T-helper 1 cell treated with Interleukin-12 subunit alpha and Interleukin-12 subunit beta and Interleukin-4 antibody, amounts not matched to agents 30 ng/mL and 1 ng/mL, for 36 hours (primary cell): Measurements from ENCODE around the gene APOA1. TPM values are rescaled to one million over a fixed set of nuclear protein-coding genes. Genes with fewer than 3 reads are reported as not detected.
"Not testable (repeated sequence)": the region's sequence is repeated elsewhere in the genome, so short reads cannot be mapped to it uniquely, and the experiment has no call there.

Source experiments
- intact Hi-C: fragments of 100-400 bp; cut with micrococcal nuclease; formaldehyde crosslinking; loops from one replicate; pipeline ENCODE4 v1.15.1; 2024
- total RNA-seq: library from RNA; stranded (reverse); gene quantifications from 2 replicates; pipeline ENCODE4 v1.2.3, GENCODE V29; 2022

The APOA1 gene
- total RNA-seq, 1 donor from 2014 or later = 0.32 TPM

DNA sequence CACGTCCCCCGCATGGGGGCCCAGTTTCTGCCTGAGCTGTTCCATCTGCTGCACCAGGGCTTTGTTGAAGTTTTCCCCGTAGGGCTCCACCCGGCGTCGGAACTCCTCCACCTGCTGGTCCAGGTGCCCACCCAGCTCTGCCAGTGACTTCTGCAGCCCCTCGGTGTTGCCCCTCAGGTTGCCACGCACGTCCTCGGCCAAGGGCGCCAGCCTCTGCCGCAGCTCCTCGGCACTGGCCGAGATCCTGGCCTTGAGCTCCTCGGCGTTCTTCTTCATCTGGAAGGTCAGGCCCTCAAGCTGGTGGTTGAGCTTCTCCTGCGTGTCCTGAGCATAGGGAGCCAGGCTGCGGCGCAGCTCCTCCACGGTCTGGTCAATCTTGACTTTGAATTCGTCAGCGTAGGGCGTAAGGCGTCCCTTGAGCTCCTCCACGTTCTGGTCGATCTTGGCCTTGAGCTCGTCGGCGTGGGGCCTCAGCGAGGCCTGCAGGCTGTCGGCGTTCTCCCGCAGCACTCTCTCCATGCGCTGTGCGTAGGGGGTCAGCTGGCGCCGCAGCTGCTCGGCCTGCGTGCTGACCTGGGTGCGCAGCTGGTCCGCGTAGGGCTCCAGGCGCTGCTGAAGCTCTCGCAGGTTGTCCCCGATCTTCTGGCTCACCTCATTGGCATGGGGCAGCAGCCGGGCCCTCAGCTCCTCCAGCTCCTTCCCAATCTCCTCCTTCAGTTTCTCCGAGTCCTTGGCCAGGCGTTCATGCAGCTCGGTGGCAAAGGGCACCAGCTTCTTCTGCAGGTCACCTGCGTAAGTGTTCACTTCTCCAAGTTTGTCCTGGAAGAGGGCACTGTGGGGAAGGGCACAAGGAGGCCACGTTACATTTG is 16.1 kb downstream of the APOA1 start:
- intact Hi-C loops = no loop called here

DNA sequence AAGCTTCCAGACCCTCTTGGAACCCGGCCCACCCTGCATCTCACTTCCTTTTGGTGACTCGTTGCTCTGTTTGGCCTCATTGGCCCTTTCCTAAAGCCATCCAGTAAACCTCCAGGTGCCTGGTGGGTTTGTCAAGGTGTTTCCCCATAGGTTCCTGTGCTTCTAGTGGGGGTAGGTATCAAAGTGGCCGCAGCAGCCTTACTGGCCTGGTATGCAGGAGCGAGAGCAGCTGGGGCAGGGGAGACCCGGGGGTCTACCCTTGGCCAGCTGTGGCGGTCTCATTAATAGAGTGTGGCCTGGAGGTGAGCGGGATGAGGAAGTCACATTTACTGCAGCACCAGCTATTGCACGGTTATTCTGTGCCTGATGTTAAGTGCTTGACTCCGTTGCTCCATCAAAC is 18.4 kb downstream of the APOA1 start:
- intact Hi-C loops = no loop called here

DNA sequence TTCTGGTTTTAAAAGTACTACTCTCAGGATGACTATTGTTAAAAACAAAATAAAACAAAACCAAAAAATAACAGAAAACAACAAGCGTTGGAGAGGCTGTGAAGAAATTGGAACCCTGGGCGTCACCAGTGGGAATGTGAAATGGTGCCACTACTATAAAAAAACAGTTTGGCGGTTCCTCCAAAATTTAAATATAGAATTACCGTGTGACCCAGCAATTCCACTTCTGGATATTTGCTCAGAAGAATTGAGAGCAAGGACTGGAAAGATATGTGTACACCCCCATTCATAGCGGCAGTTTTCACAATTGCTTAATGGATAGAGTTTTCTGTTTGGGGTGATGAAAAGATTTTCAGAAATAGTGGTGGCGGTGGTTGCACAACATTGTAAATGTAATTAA is 22.9 kb downstream of the APOA1 start:
- intact Hi-C loops = no loop called here

DNA sequence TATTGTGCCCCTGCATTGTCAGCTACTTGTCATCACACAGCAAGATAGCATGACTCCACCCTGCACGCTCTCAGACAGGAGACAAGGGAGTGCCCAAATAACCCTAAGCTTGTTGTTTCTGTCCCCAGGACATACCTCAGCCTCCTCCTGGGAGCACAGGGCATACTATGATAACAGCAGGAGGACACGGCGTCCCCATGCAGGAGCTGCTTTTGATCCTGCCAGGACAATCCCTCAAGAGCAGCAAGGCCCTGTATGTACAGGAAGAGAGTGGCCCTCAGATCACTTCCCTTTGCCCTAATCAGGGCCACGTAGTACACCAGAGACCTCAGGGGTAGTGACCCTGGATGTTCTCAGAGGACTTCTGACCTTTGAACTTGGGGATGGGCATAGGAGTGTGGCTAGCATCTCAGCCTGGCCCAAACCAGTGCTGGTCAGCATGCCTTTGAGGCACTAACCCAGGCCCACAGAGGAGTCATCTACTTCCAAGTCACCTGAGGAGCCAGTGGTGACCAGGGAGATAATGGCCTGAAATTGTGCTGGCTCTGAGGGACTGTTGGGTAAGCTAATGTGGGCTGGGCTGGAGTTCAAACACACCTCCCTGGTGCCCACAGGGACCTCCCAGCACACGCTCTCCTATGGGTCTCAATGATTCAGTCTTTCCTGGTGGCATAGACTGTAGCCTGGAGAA is 23.5 kb downstream of the APOA1 start:
- intact Hi-C loops = no loop called here

DNA sequence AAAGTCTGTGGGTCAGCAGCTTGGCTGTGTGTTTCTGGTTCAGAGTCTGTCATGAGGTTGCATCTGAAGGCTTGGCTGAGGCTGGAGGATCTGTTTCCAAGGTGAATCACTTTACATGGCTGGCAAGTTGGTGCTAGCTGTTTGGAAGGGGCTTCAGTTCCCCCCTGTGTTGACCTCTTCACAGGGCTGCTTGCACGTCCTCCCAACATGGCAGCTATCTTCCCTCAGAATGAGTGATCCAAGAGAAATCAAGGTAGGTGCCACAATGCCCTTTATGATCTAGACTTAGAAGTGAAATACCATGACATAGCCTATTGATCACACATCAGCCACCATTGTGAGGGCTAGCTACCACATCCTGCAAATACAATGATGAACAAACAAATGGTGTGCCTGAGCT is 24.3 kb downstream of the APOA1 start:
- intact Hi-C loops = no loop called here

DNA sequence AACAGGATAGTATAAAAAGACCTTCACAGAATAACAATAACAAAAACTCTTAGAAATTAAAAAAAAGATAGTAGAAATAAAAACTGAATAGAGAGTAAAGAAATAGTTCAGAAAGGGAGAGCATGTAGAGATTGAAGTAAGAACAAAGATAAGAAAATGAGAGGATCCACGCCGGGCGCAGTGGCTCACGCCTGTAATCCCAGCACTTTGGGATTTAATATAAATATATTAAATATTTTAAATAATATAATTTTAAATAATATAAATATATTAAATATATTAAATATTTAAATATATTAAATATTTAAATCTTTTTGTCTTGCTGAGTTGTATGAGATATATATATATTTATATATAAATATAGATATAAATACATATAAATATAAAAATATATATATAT is 25.3 kb downstream of the APOA1 start:
- intact Hi-C loops = no loop called here

DNA sequence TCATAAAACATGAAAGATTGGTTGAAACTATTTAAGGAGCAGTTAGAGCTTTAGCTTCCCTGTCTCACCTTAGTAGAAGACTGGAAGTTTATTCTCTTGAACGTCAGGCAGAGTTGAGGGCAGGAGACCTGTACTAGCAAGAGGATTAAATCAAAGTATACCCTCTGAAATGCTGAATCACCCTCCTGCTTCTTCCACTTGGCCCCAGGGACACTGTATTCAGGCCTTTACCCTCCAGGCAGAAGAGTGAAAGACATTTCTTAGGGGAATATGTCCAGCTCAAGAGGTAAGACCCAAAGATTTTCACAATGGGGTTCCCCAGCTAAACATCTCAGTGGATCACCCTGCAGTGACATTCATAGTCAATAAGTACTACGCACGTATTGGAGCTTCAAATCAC is 26.2 kb downstream of the APOA1 start:
- intact Hi-C loops = no loop called here

DNA sequence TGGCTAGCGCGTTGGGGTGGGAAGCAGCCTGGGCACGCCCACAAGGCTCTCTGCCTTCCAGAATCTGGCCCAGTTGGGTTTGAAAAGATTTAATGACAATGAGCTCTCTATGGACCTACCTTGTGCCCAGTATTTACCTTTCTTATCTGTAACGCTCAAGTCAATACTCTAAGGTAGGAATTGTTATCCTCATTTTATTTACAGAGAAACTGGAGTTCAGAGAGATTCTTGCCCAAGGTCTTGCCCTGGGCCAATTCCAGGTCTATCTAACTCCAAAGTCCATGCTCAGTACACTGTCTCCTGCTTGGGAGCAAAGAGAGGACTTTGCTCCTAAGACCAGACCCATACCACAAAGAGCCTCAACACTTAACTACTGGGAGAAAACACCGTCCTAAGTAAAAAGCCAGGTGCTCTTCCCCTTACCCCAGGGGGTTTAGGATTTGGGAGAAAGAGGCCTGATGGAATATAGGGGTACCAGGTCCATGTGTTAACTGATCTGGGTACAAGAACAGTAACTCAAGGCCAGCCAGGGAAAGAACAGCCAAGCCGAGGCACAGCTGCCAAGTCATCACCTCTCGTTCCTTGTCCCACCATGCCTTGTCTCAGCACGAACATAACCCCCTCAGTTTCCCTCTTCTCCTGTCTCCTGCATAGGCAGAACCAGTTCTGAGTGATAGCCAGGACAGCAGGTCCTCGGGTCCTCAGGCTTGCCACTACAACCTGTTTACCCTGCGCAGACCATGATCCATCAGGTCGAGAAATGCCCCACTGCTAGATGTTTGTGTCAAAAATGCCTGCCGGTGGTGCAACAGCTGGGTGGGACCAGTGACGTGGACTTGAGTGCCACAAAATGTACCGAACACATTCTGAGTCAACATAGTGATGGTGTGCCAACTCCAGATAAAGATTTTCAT is 28.9 kb downstream of the APOA1 start:
- intact Hi-C loops = no loop called here

DNA sequence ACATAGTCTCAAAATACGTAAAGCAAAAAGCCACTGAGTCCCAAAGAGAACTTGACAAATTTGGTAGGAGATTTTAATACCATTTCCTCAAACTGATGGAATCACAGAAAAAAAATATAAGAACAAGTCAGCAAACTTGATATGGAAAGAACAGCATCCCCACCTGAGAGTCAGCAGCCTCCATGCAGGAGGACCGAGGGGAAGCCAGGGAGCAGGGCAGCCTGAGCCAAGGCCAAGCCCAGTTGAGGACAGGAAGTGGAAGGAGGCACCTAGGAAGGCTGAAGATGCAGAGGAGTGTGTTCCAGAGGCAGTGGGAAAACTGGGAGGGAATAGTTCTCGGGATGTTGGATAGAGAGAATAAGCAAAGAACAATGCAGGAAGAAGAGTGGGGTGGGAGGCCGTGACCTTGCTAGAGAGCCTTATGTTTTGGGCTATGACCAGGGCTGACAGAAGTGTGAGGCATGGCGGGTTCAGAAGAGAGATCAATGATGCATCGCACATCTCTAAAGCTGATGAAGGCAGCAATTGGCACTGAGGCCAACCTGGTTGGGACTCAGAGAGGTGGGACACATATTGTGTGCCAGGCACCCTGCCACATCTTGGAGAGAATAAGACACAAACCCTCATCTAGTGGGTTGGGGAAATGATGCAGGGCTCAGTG is 29.7 kb downstream of the APOA1 start:
- intact Hi-C loops = no loop called here

DNA sequence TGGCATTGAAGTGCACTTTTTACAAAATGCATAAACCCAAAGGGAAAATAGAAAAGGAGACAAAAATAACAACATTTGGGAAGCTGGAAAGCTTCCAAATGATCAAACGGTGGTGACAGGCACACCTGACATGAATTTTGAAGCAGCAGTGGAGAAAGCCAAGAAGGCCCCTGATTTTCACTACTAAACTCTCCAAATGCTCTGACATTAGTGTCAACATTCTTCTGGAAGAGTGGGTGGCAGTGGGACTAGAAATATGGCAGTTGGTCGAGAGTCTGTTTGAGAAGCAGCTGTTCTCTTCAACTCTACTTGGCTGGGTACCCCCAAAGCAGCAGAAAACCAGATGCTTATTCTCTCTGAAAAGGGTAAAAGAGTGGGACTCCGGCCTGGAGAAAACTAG is 33.4 kb downstream of the APOA1 start:
- intact Hi-C loops = no loop called here

DNA sequence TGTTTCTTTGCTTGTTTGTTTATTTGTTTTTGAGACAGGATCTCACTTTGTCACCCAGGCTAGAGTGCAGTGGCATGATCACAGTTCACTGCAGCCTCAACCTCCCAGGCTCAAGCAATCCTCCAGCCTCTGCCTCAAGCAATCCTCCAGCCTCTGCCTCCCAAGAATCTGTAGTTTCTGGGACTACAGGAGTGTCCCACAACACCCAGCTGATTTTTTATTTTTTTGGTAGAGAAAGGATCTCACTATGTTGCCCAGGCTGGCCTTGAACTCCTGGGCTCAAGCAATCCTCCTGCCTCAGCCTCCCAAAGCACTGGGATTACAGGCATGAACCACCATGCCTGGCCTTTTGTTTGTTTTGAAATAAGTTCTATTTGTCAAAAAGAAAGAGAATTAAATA is 35.8 kb downstream of the APOA1 start:
- intact Hi-C loops = not testable (repeated sequence)

DNA sequence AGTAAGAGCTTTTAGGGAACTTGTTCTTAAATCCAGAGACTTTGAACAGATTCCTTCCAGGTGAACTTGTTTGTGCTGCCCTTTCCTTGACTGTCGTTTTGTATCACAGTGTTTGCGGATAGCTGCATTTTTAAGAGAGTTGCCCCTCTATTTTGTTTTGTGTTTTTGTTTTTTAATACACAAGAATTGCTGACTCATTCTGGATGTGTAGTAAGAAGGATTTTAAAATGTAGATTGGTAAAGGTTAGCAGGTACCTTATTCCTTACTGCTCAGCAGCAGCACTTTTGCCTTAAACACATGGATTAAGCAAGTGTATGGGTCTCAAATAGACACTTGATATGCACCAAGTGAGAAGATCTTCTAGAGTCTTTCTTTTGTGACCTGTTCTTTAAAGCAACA is 36.8 kb downstream of the APOA1 start:
- intact Hi-C loops = no loop called here

DNA sequence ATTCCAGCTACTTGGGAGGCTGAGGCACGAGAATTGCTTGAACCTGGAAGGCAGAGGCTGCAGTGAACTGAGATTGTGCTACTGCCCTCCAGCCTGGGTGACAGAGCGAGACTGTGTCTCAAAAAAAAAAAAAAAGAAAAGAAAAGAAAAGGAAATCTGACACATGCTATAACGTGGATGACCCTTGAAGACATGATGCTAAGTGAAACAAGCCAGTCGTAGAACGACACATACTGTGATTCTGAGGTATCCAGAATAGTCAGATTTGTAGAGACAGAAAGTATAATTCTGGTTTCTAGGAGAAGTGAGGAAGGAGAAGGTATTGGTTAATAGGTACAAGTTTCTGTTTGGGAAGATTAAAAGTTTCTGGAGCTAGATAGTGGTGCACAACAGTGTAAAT is 39.1 kb downstream of the APOA1 start:
- intact Hi-C loops = no loop called here

DNA sequence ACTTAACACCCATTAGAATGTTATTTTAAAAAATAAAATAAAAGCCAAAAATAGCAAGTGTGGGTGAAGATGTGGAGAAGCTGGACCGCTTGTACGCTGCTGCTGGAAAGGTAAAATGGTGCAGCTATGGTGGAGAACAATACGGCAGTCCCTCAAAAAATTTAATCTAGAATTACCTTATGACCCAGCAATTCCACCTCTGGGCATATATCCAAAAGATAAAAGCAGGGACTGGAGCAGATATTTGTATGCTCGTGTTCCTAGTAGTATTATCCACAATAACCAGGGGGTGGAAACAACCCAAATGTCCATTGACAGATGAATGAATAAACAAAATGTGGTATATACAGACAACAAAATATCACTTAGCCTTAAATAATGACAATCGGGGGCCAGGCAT is 39.6 kb downstream of the APOA1 start:
- intact Hi-C loops = no loop called here

DNA sequence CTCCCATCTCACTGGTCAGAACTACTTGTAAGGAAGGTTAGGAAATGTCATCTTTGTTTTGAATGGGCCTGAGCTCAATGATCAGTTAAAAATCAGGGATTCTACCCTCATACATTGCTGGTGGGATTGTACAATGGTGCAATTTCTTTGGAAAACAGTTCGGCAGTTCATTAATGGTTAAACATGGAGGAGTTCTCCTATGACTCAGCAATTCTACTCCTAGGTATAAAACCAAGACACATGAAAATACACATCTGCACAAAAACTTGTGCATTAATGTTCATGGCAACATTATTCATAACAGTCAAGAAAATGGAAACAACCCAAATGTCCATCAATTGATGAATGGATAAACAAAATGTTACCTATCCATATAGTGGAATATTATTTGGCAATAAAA is 40.9 kb downstream of the APOA1 start:
- intact Hi-C loops = no loop called here

DNA sequence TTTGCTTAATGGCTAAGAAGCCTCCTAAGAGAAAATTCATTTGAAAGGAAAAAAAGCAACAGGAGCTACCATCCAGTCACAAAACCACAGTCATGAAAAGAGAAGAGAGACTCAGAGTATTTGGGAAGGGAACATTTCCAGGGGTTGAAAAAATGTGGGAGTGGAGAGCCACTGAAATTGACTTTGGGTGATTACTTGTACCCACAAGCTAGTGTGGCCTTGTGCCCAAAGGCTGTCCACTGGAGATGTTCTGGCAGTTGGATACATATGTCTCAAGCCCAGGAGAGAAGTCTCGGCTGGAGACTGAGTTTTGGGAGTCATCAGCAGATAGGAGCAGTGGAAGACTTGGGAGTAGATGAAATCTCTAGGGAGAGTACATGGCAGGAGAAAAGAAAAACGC is 42.6 kb downstream of the APOA1 start:
- intact Hi-C loops = no loop called here

DNA sequence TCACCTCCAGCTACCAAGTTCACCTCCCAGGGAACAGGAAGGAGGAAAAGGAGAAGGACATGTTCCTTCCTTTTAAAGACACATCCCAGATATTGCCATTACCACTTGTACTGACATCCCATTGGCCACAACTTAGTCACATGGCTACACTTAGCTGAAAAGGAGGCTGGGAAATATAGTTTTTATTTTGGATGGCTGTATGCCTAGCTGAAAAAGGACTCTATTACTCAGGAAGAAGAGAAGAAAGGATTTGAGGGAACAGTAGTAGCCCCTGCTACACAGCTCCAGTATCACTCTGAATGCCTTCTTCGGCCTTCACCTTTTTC is 43.7 kb downstream of the APOA1 start:
- intact Hi-C loops = no loop called here

DNA sequence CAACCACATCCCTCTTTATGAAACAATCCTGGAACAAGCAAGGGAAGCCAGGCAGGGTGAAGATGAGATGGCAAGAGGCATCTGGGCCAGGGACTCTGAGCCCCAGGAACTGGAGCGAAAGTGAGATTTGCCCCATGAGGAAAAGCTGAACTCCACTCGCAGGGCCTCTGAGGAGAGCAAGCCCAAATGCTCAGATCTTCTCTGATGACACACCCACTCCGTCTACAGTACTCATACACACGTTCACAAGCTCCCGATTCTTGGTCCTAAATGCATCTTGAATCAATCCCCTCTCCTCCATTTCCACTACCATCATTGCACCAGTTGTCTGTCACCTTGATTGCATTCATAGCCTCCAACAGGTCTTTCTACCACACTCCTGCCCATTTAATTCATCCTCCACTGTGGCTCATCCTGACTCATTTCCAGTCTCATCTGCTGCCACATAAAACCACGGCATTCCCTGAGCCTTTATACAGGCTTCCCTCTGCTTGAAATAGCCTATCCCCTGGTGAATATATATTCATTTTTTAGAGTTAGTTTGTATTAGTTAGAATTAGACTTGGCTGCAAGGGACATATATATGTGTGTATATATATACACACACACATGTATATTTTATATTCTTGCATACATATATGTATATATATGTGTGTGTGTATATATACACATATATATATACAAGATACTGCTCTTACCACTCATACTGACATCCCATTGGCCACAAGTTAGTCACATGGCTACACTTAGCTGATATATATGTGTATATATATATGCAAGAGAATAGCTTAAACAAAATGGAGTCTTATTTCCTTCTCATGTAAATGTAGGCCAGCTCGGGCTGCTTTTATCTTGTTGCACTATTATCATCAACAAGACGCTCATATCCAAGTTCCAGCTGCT is 44.3 kb downstream of the APOA1 start:
- intact Hi-C loops = no loop called here

DNA sequence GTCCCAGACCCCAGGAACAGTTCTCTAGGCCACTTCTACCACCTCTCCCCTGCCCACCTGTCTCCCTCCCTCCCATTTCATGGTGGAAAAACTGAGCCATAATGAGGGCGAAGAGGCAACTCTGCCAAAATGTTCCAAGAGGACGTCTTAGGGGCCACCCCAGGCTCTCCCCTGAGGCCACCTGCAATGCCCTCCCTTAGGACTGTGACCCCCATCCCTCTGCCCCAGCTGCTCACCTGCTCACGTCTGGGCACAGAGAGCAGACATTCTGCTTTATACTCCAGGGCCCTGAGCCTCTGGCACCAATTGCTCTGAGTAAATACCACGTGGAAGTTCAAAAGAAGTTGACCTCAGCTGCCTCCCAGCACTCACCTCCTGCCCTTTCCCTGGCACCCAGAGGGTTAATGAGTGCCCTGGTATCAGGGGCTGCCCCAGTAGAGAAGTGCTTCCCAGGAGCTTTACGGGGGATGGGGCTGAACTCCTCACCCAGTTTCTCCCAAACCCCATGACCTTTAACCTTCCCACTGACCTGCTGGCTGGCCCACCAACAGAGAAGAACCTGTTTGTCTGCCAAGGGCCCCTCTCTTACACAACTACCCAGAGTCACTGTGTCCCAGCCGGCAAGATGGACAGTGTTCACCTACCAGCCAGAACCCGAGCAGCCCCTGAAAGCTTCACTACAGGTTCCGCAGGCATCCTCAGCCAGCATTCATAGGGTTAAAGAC is 45.1 kb downstream of the APOA1 start:
- intact Hi-C loops = no loop called here

DNA sequence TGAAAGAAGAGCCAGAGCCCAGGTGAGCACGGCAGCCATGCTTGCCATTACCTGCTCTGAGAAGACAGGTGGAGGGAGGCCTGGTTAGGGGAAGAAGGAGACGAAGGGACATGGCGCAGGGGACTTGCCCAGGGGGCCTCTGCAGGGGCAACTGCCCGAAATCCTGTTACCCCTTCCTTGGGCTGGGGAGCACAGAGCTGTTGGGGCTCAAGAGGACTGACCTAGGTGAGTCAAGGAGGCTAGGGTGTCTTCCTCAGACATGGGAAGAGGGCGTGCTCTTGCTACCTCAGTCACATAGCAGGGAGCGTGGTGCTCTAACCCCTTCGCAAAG is 45.6 kb downstream of the APOA1 start, which contains the start of gene APOA5:
TSS of gene APOA5 (minus strand) at position 67 of the 331 bp plus-strand sequence. CDS start at position 48, 19 bp downstream.
- intact Hi-C loops = loop anchor here (1.0 to 2.0 kb wide), 4 partner anchors 45 to 435 kb away; no protein-coding TSS in a partner anchor
